GM13977 (cell line): ENCODE data around the gene NRF1.
A peak's percentile ranks its signal among the peaks of the same experiment; 100 is the strongest.

Experiments
- DNase-seq: peaks from one replicate; pipeline ENCODE4 v3.0.0; 2012; ENCODE audit warnings: low spot score
- in situ Hi-C: fragments of 300-500 bp; cut with MboI; formaldehyde crosslinking; loops from one replicate; pipeline ENCODE4 v1.12.0; 2022; ENCODE audit warnings: low sequenced_read_pairs, low pct_unique_long_range_greater_than_20kb, mixed read lengths, inconsistent platforms; ENCODE audit not compliant: unreplicated experiment
- TF ChIP-seq, protein P1 (sequence below): IDR thresholded peaks from 2 replicates; pipeline ENCODE4 v1.5.1; 2012; ENCODE audit warnings: mild to moderate bottlenecking, control low read depth; ENCODE audit not compliant: insufficient read depth; ENCODE audit errors: extremely low read depth, missing control alignments

Gene NRF1

GRCh38 chr7:129606803-129607202 lies 4.7 kb upstream of the NRF1 start:
- in situ Hi-C loops, result no loop called here
- TF ChIP-seq, protein P1, sequence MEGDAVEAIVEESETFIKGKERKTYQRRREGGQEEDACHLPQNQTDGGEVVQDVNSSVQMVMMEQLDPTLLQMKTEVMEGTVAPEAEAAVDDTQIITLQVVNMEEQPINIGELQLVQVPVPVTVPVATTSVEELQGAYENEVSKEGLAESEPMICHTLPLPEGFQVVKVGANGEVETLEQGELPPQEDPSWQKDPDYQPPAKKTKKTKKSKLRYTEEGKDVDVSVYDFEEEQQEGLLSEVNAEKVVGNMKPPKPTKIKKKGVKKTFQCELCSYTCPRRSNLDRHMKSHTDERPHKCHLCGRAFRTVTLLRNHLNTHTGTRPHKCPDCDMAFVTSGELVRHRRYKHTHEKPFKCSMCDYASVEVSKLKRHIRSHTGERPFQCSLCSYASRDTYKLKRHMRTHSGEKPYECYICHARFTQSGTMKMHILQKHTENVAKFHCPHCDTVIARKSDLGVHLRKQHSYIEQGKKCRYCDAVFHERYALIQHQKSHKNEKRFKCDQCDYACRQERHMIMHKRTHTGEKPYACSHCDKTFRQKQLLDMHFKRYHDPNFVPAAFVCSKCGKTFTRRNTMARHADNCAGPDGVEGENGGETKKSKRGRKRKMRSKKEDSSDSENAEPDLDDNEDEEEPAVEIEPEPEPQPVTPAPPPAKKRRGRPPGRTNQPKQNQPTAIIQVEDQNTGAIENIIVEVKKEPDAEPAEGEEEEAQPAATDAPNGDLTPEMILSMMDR, result no peak
- no peak for DNase-seq

GRCh38 chr7:129607471-129608120 lies 3.9 kb upstream of the NRF1 start:
- TF ChIP-seq, protein P1, result peak; percentile 66
- DNase-seq, result peak; percentile 62
- in situ Hi-C loops, result no loop called here

GRCh38 chr7:129609666-129610065 lies 1.9 kb upstream of the NRF1 start:
- no peak for DNase-seq
- in situ Hi-C loops, result no loop called here
- TF ChIP-seq, protein P1, result no peak

DNA sequence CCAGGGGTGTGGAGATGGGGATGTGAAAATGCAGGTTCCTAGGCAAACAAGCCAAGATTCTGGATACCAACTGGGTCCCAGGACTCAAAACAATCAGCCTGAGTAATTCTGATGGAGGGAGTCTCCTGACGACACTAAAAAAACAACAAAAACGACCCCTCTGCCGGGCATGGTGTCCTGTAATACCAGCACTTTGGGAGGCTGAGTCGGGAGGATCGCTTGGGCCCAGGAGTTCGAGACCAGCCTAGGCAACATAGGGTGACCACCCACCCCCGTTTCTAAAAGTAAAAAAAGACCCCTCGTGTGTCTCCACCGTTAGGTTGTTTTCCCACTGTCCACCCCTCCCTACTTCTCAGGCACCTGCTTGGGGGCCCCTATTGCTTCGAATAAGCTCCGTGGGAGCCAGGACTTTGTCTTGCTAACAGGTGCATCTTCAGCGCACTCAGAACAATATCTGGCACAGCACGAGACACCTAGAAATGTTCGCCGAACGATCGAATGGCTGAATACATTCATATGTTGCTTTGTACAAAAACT lies 743 bp upstream of the NRF1 start:
- DNase-seq, result no peak
- TF ChIP-seq, protein P1, result no peak
- in situ Hi-C loops, result no loop called here

- in situ Hi-C loops, result no loop called here
- peak; percentile 37 for DNase-seq
- TF ChIP-seq, protein P1, result peak; percentile 62
Observed at GRCh38 chr7:129612112-129613015, 844 bp downstream of the NRF1 start.

GRCh38 chr7:129613016-129613337 lies 1.5 kb downstream of the NRF1 start:
- in situ Hi-C loops, result no loop called here
- no peak for DNase-seq
- TF ChIP-seq, protein P1, result no peak
